GM10266 (cell line): ENCODE measurements around the gene RBM20.

Source experiments
- DNase-seq: peaks from one replicate; pipeline ENCODE4 v3.0.0; 2012; ENCODE audit errors: extremely low spot score
- CTCF ChIP-seq: IDR thresholded peaks from 2 replicates; pipeline ENCODE4 v1.5.1; 2012; ENCODE audit warnings: mild to moderate bottlenecking, low read depth; ENCODE audit not compliant: control insufficient read depth, insufficient read depth; ENCODE audit errors: missing control alignments

Gene RBM20

GRCh38 chr10:110853921-110854605 lies 209.9 kb downstream of the RBM20 start:
- DNase-seq = no peak
- TF ChIP-seq CTCF = no peak

GRCh38 chr10:110857265-110858171 lies 213.4 kb downstream of the RBM20 start:
- DNase-seq = no peak
- no peak for TF ChIP-seq CTCF

- DNase-seq = no peak
- no peak for TF ChIP-seq CTCF
Observed at GRCh38 chr10:110858297-110858934, 214.3 kb downstream of the RBM20 start.

- no peak for DNase-seq
Observed at GRCh38 chr10:110859206-110859972, 215.3 kb downstream of the RBM20 start.

GRCh38 chr10:110859973-110860376 lies 215.8 kb downstream of the RBM20 start:
- TF ChIP-seq CTCF = no peak
- no peak for DNase-seq

More at GRCh38 chr10:110859206-110859972, 215.3 kb downstream of the RBM20 start:
- TF ChIP-seq CTCF = no peak

- DNase-seq = no peak
- TF ChIP-seq CTCF = no peak
Observed at GRCh38 chr10:110860576-110861241, 216.6 kb downstream of the RBM20 start.
